Stimulated activated naive CD8-positive, alpha-beta T cell treated with anti-CD3 and anti-CD28 coated beads, Interleukin-15, amount 100 ng/mL, for 72 hours (primary cell): ENCODE results near the gene PPP2R3B.
"Not testable (repeated sequence)": the region's sequence is repeated elsewhere in the genome, so short reads cannot be mapped to it uniquely, and the experiment has no call there.

Experiments
- ATAC-seq: fragments of 150-1000 bp; cut with Tn5 transposase; 2 replicates; pipeline ENCODE4 v1.10.0; 2021; ENCODE audit warnings: mild to moderate bottlenecking, moderate library complexity
- DNase-seq, 2 donors: peaks; one replicate each; pipeline ENCODE4 v3.0.0; 2021 to 2022
- H3K27ac Mint-ChIP-seq, 2 donors: one replicate each; pipeline ENCODE4 v1.8.0; 2022; ENCODE audit warnings: mild to moderate bottlenecking in 2 of 2, mixed read lengths in 2 of 2, moderate library complexity in 2 of 2
- H3K27me3 Mint-ChIP-seq: one replicate; pipeline ENCODE4 v1.8.0; 2022; ENCODE audit warnings: mixed read lengths
- H3K4me1 Mint-ChIP-seq: one replicate; pipeline ENCODE4 v1.8.0; 2022; ENCODE audit warnings: mild to moderate bottlenecking, mixed read lengths
- H3K4me3 Mint-ChIP-seq, 2 donors: one replicate each; pipeline ENCODE4 v1.8.0; 2022; ENCODE audit warnings: mild to moderate bottlenecking in 2 of 2, mixed read lengths in 2 of 2, moderate library complexity in 1 of 2
- H3K9me3 Mint-ChIP-seq, 2 donors: one replicate each; pipeline ENCODE4 v1.8.0; 2022; ENCODE audit warnings: mixed read lengths in 2 of 2

Gene PPP2R3B

GRCh38 chrX:386239-386767, 404 bp downstream of the PPP2R3B start:
- Mint-ChIP-seq H3K27ac (peak overlapping the region in 1 of 2 donors; percentile 86), H3K9me3 (no peaks in the 10 kb centered on the region), H3K4me1 (peaks cover 7% of the 10 kb centered on the region), H3K27me3 (no peaks in the 10 kb centered on the region), H3K4me3 (peak overlapping the region; percentile 61 to 78)
- ATAC-seq (peak; percentile 47), DNase-seq (peak; percentile 63 to 79)

- Mint-ChIP-seq H3K27ac (peak overlapping the region in 1 of 2 donors; percentile 86), H3K4me3 (peak overlapping the region; percentile 61 to 78)
- not testable (repeated sequence) for DNase-seq, ATAC-seq, H3K4me1 Mint-ChIP-seq, H3K27me3 Mint-ChIP-seq, H3K9me3 Mint-ChIP-seq
Measured at GRCh38 chrX:385736-386135, 971 bp downstream of the PPP2R3B start.

GRCh38 chrX:384861-385260, 1.8 kb downstream of the PPP2R3B start:
- no peaks in the 10 kb centered on the region for H3K27me3 Mint-ChIP-seq
- peaks cover 8% of the 10 kb centered on the region for H3K4me1 Mint-ChIP-seq
- no peaks in the 10 kb centered on the region for H3K9me3 Mint-ChIP-seq
- DNase-seq (no peak), ATAC-seq (no peak)
- H3K4me3 Mint-ChIP-seq: peak overlapping the region in 1 of 2 donors; percentile 25
- no peak overlapping the region for H3K27ac Mint-ChIP-seq

GRCh38 chrX:378443-378842, 8.3 kb downstream of the PPP2R3B start:
- H3K27me3 Mint-ChIP-seq: peaks cover 23% of the 10 kb centered on the region
- no peak overlapping the region for H3K4me3 Mint-ChIP-seq
- no peak overlapping the region for H3K27ac Mint-ChIP-seq
- no peaks in the 10 kb centered on the region for H3K9me3 Mint-ChIP-seq
- ATAC-seq: peak; percentile 58
- peaks cover 39% of the 10 kb centered on the region for H3K4me1 Mint-ChIP-seq
- peak in 1 of 2 donors; percentile 47 for DNase-seq

GRCh38 chrX:376206-376605, 10.5 kb downstream of the PPP2R3B start:
- H3K9me3 Mint-ChIP-seq, DNase-seq, H3K27ac Mint-ChIP-seq, H3K4me3 Mint-ChIP-seq: not testable (repeated sequence)
- Mint-ChIP-seq H3K4me1 (peaks cover 46% of the 10 kb centered on the region), H3K27me3 (peaks cover 37% of the 10 kb centered on the region)
- ATAC-seq: peak; percentile 7

- H3K27ac Mint-ChIP-seq: peak overlapping the region in 1 of 2 donors; percentile 72
- ATAC-seq: no peak
- peaks cover 45% of the 10 kb centered on the region for H3K27me3 Mint-ChIP-seq
Measured at GRCh38 chrX:375181-376036, 11.3 kb downstream of the PPP2R3B start.

GRCh38 chrX:374596-374995, 12.1 kb downstream of the PPP2R3B start:
- DNase-seq (no peak), ATAC-seq (no peak)
- H3K4me3 Mint-ChIP-seq: peak overlapping the region; percentile 86 to 93
- peaks cover 46% of the 10 kb centered on the region for H3K27me3 Mint-ChIP-seq
- no peak overlapping the region for H3K27ac Mint-ChIP-seq
- H3K4me1 Mint-ChIP-seq: peaks cover 53% of the 10 kb centered on the region
- no peaks in the 10 kb centered on the region for H3K9me3 Mint-ChIP-seq

More at GRCh38 chrX:375181-376036, 11.3 kb downstream of the PPP2R3B start:
- no peak for DNase-seq
- no peaks in the 10 kb centered on the region for H3K9me3 Mint-ChIP-seq
- H3K4me1 Mint-ChIP-seq: peaks cover 53% of the 10 kb centered on the region
- H3K4me3 Mint-ChIP-seq: peak overlapping the region; percentile 86 to 93

GRCh38 chrX:373641-374471, 12.9 kb downstream of the PPP2R3B start:
- peak; percentile 57 to 66 for DNase-seq
- H3K27me3 Mint-ChIP-seq: peaks cover 46% of the 10 kb centered on the region
- ATAC-seq: peak; percentile 80
- H3K27ac Mint-ChIP-seq: peak overlapping the region in 1 of 2 donors; percentile 58
- peak overlapping the region; percentile 86 to 93 for H3K4me3 Mint-ChIP-seq
- H3K9me3 Mint-ChIP-seq: no peaks in the 10 kb centered on the region
- peaks cover 53% of the 10 kb centered on the region for H3K4me1 Mint-ChIP-seq

- ATAC-seq (no peak), DNase-seq (no peak)
- H3K9me3 Mint-ChIP-seq: no peaks in the 10 kb centered on the region
- peak overlapping the region; percentile 77 to 78 for H3K4me3 Mint-ChIP-seq
- peaks cover 45% of the 10 kb centered on the region for H3K4me1 Mint-ChIP-seq
- peaks cover 46% of the 10 kb centered on the region for H3K27me3 Mint-ChIP-seq
- H3K27ac Mint-ChIP-seq: peak overlapping the region in 1 of 2 donors; percentile 80
Measured at GRCh38 chrX:372856-373640, 13.7 kb downstream of the PPP2R3B start.

GRCh38 chrX:371907-372306, 14.8 kb downstream of the PPP2R3B start:
- no peak for DNase-seq
- Mint-ChIP-seq H3K4me1 (peaks cover 42% of the 10 kb centered on the region), H3K27ac (peak overlapping the region in 1 of 2 donors; percentile 92), H3K9me3 (no peaks in the 10 kb centered on the region), H3K27me3 (peaks cover 46% of the 10 kb centered on the region), H3K4me3 (peak overlapping the region; percentile 61 to 63)
- ATAC-seq: no peak

- DNase-seq: no peak
- Mint-ChIP-seq H3K4me3 (peak overlapping the region; percentile 61 to 63), H3K27ac (no peak overlapping the region), H3K9me3 (no peaks in the 10 kb centered on the region), H3K27me3 (peaks cover 46% of the 10 kb centered on the region), H3K4me1 (peaks cover 42% of the 10 kb centered on the region)
- ATAC-seq: no peak
Measured at GRCh38 chrX:370963-371745, 15.6 kb downstream of the PPP2R3B start.

- ATAC-seq (no peak), DNase-seq (no peak)
- Mint-ChIP-seq H3K4me3 (peak overlapping the region; percentile 32 to 50), H3K9me3 (no peaks in the 10 kb centered on the region), H3K27ac (no peak overlapping the region), H3K27me3 (peaks cover 40% of the 10 kb centered on the region), H3K4me1 (peaks cover 38% of the 10 kb centered on the region)
Measured at GRCh38 chrX:370244-370962, 16.3 kb downstream of the PPP2R3B start.

- no peak overlapping the region for H3K27ac Mint-ChIP-seq
- H3K27me3 Mint-ChIP-seq: peaks cover 32% of the 10 kb centered on the region
- no peak for ATAC-seq
- H3K4me3 Mint-ChIP-seq: no peak overlapping the region
- no peak for DNase-seq
- no peaks in the 10 kb centered on the region for H3K9me3 Mint-ChIP-seq
- peaks cover 30% of the 10 kb centered on the region for H3K4me1 Mint-ChIP-seq
Measured at GRCh38 chrX:369563-370101, 17.1 kb downstream of the PPP2R3B start.
